Lower leg skin (tissue), 4 donors: ENCODE measurements around the gene DAP. TPM values are rescaled to one million over a fixed set of nuclear protein-coding genes. Genes with fewer than 3 reads are reported as not detected.

Experiments
- DNase-seq, 2 donors: peaks; one replicate each; pipeline ENCODE4 v3.0.0-alpha.2; 2019; ENCODE audit warnings: low spot score in 2 of 2
- H3K4me3 ChIP-seq: fragments of 200-600 bp; sonication (generic); 2 replicates; pipeline ENCODE4 v1.5.1; 2017; ENCODE audit warnings: mild to moderate bottlenecking, low read depth; ENCODE audit not compliant: poor library complexity, severe bottlenecking
- CTCF ChIP-seq, 3 donors: fragments of 450-650 bp; IDR thresholded peaks; one replicate each; pipeline ENCODE4 v1.5.1; 2016; ENCODE audit warnings: antibody characterized with exemption in 3 of 3, mild to moderate bottlenecking in 3 of 3, moderate library complexity in 2 of 3
- POLR2A ChIP-seq, 2 donors: fragments of 450-650 bp; IDR thresholded peaks; one replicate each; pipeline ENCODE4 v1.6.1; 2016 to 2017; ENCODE audit warnings: antibody characterized with exemption in 2 of 2, mild to moderate bottlenecking in 1 of 2, moderate library complexity in 1 of 2
- WGBS, 2 donors: methylation state at CpG; one replicate each; pipeline ENCODE4 v1.1.5; 2018; 5-methylcytosine and 5-hydroxymethylcytosine counted together
- intact Hi-C: fragments of 100-400 bp; cut with DNase I; formaldehyde crosslinking; loops from one replicate; pipeline ENCODE4 v1.15.0; 2023; ENCODE audit warnings: low total_unique reads
- total RNA-seq, 4 donors: library from RNA; depleted of rRNA; stranded (reverse); fragments of >200 nt; gene quantifications; one replicate each; pipeline ENCODE4 v1.1.0, GENCODE V29; 2016

DAP gene
- total RNA-seq, 4 donors from 2014 or later = 36.4 to 41.9 (median 39.7) TPM

- 75 to 82% methylated on average over 9 of the region's 9 CpGs for WGBS, 2 donors
- intact Hi-C loops = no loop called here
These were observed 31.6 kb downstream of the DAP start for GRCh38 chr5:10729320-10730042.

DNA sequence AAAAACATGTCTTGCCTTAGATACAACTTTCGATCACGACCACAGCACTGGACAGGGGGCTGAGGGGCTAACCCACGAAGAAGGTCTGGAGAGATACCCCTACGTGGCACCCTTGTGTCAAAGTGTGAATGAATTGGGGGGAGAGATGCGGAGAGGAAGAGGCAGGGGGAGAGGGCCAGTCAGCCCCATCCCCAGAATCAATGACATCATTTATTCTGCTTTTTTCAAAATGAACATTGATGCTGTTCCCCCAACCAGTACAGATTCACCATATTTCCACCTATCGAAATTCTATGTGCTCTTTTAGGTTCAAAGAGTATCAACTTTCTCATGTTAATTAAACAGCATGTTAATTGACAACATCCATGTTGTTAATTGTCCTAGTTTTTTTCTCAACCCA lies 32.4 kb downstream of the DAP start:
- DNase-seq = no peak
- intact Hi-C loops = no loop called here
- 97% methylated on average over 6 of the region's 6 CpGs for WGBS, 2 donors
- TF ChIP-seq CTCF (IDR thresholded peaks at IDR 0.05) (no peak), POLR2A (IDR thresholded peaks at IDR 0.05) (no peak)
- no peak overlapping the region for H3K4me3 ChIP-seq

More at GRCh38 chr5:10729320-10730042, 31.6 kb downstream of the DAP start:
- no peak for TF ChIP-seq POLR2A (IDR thresholded peaks at IDR 0.05)
- TF ChIP-seq CTCF (IDR thresholded peaks at IDR 0.05) = no peak
- H3K4me3 ChIP-seq = no peak overlapping the region
- DNase-seq = no peak

DNA sequence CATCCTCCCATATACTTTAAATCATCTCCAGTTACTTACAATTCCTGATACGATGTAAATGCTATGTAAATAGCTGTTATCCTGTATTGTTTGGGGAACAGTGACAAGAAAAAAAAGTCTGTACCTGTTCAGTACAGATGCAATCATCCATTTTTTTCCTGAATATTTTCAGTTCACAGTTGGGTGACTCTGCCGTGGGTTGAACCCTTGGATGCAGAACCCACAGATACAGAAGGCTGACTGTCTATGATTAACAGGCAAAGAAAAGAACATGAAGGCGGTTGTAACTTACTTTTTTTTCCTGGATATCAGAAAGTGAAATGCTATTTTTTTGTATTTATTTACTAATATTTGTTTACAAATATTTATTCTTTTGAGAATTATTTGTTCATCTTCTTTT lies 33.2 kb downstream of the DAP start:
- no peak for TF ChIP-seq POLR2A (IDR thresholded peaks at IDR 0.05)
- no peak for TF ChIP-seq CTCF (IDR thresholded peaks at IDR 0.05)
- no peak for DNase-seq
- H3K4me3 ChIP-seq = no peak overlapping the region
- intact Hi-C loops = no loop called here
- 87 to 91% methylated on average over 3 of the region's 3 CpGs for WGBS, 2 donors

DNA sequence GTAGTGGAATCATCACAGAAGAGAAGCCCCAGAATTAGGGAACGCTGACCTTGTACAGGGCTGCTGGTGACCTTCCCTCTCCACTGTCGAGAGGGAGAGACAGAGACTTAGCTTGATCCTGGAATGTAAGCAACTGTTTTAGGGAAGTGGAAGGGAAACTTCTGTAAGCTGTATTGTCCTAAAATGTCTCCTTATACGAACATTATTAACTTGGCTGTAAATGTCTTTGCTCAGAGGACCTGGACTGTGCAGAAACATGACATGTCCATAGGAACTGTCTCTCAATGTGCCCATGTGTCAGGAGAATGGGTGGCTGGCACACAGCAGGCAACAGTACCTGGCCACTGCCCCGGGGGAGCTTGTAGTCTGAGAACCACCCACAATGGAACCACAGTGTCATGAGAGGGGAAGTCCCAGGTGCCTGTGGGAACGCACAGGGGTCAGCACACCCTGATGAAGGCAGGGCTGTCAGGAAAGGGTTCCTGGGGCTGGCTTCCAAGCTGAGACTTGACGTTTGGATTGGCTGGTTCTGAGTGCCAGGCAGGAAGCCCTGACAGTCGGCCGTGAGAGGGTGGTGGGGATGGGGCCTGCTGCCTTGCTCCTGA lies 34.0 kb downstream of the DAP start:
- WGBS, 2 donors = 46 to 65% methylated on average over 8 of the region's 8 CpGs

DNA sequence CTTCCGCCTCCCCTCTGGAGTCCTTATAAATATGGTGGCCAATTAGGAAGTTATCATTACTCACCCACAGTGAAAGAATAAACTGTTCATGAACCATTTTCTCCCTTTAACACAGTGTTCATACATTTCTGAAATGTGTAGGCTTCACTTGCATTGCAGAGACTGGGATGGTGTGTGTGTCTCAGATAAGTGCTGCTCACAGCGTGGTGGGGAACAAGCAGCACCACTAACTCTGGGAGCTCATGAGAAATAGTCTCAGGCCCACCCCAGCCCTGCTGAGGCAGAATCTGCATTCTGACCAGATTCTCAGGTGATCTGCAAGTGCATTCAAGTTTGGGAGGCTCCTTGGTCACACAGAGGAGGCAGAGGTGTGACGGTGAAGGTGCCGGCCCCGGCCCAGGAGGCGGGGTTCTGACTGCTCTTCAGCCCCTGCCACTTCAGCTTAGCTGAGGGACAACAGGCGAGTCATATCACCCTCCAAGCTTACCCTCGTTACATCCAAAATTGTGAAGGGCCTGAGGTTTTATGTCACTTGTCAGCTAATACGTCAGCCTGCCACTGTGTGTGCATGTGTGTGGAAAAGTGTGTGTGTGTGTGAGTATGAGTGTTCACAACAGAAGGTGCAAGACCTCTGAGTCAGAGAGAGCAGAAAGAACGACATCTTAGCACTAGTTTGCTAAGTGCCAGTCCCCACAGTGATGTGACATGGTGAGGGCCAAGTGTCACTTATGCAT lies 34.7 kb downstream of the DAP start:
- TF ChIP-seq CTCF (IDR thresholded peaks at IDR 0.05) (no peak), POLR2A (IDR thresholded peaks at IDR 0.05) (no peak)
- DNase-seq = no peak
- 77 to 88% methylated on average over 10 of the region's 10 CpGs for whole genome bisulfite sequencing, 2 donors
- no peak overlapping the region for H3K4me3 ChIP-seq
- intact Hi-C loops = no loop called here

More for the DNA sequence above, 34.0 kb downstream of the DAP start:
- H3K4me3 ChIP-seq = no peak overlapping the region
- TF ChIP-seq CTCF (IDR thresholded peaks at IDR 0.05) (no peak), POLR2A (IDR thresholded peaks at IDR 0.05) (no peak)
- DNase-seq = no peak
- intact Hi-C loops = no loop called here
